Fibroblast of lung (primary cell): ENCODE measurements around the gene SLC30A2.

Source experiments
- CTCF ChIP-seq, 2 donors: IDR thresholded peaks in 1 of 2; conservative IDR thresholded peaks in 1 of 2; 1 replicate in 1 of 2; 2 replicates in 1 of 2; pipeline ENCODE4 v1.5.1; 2011 to 2012; ENCODE audit warnings: low read length in 2 of 2, control low read depth in 1 of 2, inconsistent platforms in 1 of 2, low read depth in 1 of 2, mild to moderate bottlenecking in 1 of 2
- EZH2 ChIP-seq: IDR thresholded peaks from 2 replicates; pipeline ENCODE4 v1.5.1; 2012; ENCODE audit warnings: low read length, control low read depth, mild to moderate bottlenecking; ENCODE audit errors: missing control alignments

GRCh38 chr1:26021647-26022403 lies 24.1 kb downstream of the SLC30A2 start, which contains the start of gene EXTL1:
- TF ChIP-seq CTCF (conservative IDR thresholded peaks at IDR 0.05 in 1 of 2, IDR thresholded peaks at IDR 0.05 in 1 of 2; ENCODE audit: low read depth in 1 of 2, low read length in 2 of 2) (no peak), EZH2 (no peak)
